ENCODE results near the gene BIN1. TPM values are rescaled to one million over a fixed set of nuclear protein-coding genes. Genes with fewer than 3 reads are reported as not detected.

Gene BIN1
- total and polyA plus RNA-seq, 8 donors: 32.0 to 98.7 (median 76.7) TPM

- ATAC-seq (no peak), DNase-seq (no peak)
- H3K4me1 ChIP-seq: peaks cover 1 to 42% of the 10 kb centered on the region in 2 donors
- no peak overlapping the region for H3K4me3 ChIP-seq
- H3K27me3 ChIP-seq: no peaks in the 10 kb centered on the region
- H3K36me3 ChIP-seq: no peaks in the 10 kb centered on the region
- no peak for TF ChIP-seq CTCF (IDR thresholded peaks at IDR 0.05)
- H3K27ac ChIP-seq: no peak overlapping the region
- H3K9me3 ChIP-seq: no peaks in the 10 kb centered on the region
- intact Hi-C loops (cut with DNase I): no loop called here
Observed at GRCh38 chr2:127078028-127078427, 28.9 kb downstream of the BIN1 start.

- H3K9me3 ChIP-seq: no peaks in the 10 kb centered on the region
- no peak for DNase-seq
- intact Hi-C loops (cut with DNase I): no loop called here
- H3K27me3 ChIP-seq: no peaks in the 10 kb centered on the region
- H3K27ac ChIP-seq: no peak overlapping the region
- H3K4me3 ChIP-seq: no peak overlapping the region
- ATAC-seq: no peak
- no peaks in the 10 kb centered on the region for H3K36me3 ChIP-seq
- no peak for TF ChIP-seq CTCF (IDR thresholded peaks at IDR 0.05)
- H3K4me1 ChIP-seq: peaks cover 0 to 31% of the 10 kb centered on the region in 2 donors
Observed at GRCh38 chr2:127076924-127077323, 30.0 kb downstream of the BIN1 start.

GRCh38 chr2:127076290-127076689 is 30.7 kb downstream of the BIN1 start:
- intact Hi-C loops (cut with DNase I): no loop called here

GRCh38 chr2:127075821-127076220 is 31.1 kb downstream of the BIN1 start:
- Histone ChIP-seq H3K9me3 (no peaks in the 10 kb centered on the region), H3K36me3 (no peaks in the 10 kb centered on the region), H3K4me3 (no peak overlapping the region), H3K27ac (no peak overlapping the region), H3K4me1 (peaks cover 0 to 20% of the 10 kb centered on the region in 2 donors), H3K27me3 (no peaks in the 10 kb centered on the region)
- intact Hi-C loops (cut with DNase I): no loop called here
- no peak for ATAC-seq
- TF ChIP-seq CTCF (IDR thresholded peaks at IDR 0.05): no peak
- DNase-seq: no peak

More at GRCh38 chr2:127076290-127076689, 30.7 kb downstream of the BIN1 start:
- Histone ChIP-seq H3K27me3 (no peaks in the 10 kb centered on the region), H3K9me3 (no peaks in the 10 kb centered on the region), H3K4me1 (peaks cover 0 to 25% of the 10 kb centered on the region in 2 donors), H3K27ac (no peak overlapping the region), H3K36me3 (no peaks in the 10 kb centered on the region), H3K4me3 (no peak overlapping the region)
- ATAC-seq: no peak
- no peak for DNase-seq
- no peak for TF ChIP-seq CTCF (IDR thresholded peaks at IDR 0.05)

GRCh38 chr2:127074936-127075335 is 32.0 kb downstream of the BIN1 start:
- Histone ChIP-seq H3K36me3 (peaks cover 0 to 9% of the 10 kb centered on the region in 2 donors), H3K4me1 (peaks cover 0 to 12% of the 10 kb centered on the region in 2 donors), H3K27ac (no peak overlapping the region), H3K4me3 (no peak overlapping the region), H3K27me3 (no peaks in the 10 kb centered on the region), H3K9me3 (no peaks in the 10 kb centered on the region)
- TF ChIP-seq CTCF (IDR thresholded peaks at IDR 0.05): no peak
- DNase-seq: no peak
- no peak for ATAC-seq
- intact Hi-C loops (cut with DNase I): no loop called here
